ENCODE measurements around the gene SLAMF1. TPM values are rescaled to one million over a fixed set of nuclear protein-coding genes. Genes with fewer than 3 reads are reported as not detected.
"Not testable (repeated sequence)": the region's sequence is repeated elsewhere in the genome, so short reads cannot be mapped to it uniquely, and the experiment has no call there.

SLAMF1 gene
- total RNA-seq, 1 donor from 2014 or later: not detected

DNA sequence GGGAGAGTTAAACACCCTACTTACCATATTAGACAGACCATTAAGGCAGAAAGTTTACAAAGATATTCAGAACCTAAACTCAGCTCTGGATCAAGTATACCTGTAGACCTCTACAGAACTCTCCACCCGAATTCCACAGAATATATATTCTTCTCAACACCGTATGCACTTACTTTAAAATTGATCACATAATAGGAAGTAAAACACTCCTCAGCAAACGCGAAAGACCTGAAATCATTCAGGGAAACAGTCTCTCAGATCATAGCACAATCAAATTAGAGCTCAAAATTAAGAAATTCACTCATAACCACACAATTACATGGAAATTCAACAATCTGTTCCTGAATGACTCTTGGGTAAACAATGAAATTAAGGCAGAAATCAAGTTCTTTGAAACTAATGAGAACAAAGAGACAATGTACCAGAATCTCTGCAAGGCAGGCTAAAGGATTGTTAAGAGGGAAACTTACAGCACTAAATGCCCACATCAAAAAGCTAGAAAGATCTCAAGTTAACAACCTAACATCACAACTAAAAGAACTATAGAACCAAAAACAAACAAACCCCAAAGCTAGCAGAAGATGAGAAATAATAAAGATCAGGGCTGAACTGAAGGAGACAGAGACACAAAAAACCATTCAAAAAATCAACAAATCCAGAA lies 86.7 kb downstream of the SLAMF1 start:
- Histone ChIP-seq H3K4me3 (ENCODE audit: low read depth, low read length) (no peak overlapping the region), H3K36me3 (ENCODE audit: control insufficient read depth, insufficient read depth, low read length) (no peaks in the 10 kb centered on the region), H3K27me3 (ENCODE audit: control insufficient read depth, insufficient read depth, low read length) (no peaks in the 10 kb centered on the region)
- TF ChIP-seq, protein P1, sequence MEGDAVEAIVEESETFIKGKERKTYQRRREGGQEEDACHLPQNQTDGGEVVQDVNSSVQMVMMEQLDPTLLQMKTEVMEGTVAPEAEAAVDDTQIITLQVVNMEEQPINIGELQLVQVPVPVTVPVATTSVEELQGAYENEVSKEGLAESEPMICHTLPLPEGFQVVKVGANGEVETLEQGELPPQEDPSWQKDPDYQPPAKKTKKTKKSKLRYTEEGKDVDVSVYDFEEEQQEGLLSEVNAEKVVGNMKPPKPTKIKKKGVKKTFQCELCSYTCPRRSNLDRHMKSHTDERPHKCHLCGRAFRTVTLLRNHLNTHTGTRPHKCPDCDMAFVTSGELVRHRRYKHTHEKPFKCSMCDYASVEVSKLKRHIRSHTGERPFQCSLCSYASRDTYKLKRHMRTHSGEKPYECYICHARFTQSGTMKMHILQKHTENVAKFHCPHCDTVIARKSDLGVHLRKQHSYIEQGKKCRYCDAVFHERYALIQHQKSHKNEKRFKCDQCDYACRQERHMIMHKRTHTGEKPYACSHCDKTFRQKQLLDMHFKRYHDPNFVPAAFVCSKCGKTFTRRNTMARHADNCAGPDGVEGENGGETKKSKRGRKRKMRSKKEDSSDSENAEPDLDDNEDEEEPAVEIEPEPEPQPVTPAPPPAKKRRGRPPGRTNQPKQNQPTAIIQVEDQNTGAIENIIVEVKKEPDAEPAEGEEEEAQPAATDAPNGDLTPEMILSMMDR (IDR thresholded peaks at IDR 0.05; ENCODE audit: insufficient read depth, low read length, poor library complexity, severe bottlenecking): no peak
- no peak for DNase-seq (ENCODE audit: low read depth)

DNA sequence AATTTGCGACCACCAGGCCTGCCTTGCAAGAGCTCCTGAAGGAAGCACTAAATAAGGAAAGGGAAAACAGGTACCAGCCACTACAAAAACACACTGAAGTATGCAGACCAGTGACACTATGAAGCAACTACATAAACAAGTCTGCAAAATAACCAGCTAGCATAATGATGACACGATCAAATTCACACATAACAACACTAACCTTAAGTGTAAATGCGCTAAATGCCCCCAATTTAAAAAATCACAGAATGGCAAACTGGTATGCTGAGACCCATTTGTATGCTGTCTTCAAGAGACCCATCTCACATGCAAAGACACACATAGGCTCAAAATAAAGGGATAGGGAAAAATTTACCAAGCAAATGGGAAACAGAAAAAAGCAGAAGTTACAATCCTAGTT lies 87.4 kb downstream of the SLAMF1 start:
- not testable (repeated sequence) for H3K27me3 ChIP-seq (ENCODE audit: control insufficient read depth, insufficient read depth, low read length); H3K36me3 ChIP-seq (ENCODE audit: control insufficient read depth, insufficient read depth, low read length); H3K4me3 ChIP-seq (ENCODE audit: low read depth, low read length); DNase-seq (ENCODE audit: low read depth)

DNA sequence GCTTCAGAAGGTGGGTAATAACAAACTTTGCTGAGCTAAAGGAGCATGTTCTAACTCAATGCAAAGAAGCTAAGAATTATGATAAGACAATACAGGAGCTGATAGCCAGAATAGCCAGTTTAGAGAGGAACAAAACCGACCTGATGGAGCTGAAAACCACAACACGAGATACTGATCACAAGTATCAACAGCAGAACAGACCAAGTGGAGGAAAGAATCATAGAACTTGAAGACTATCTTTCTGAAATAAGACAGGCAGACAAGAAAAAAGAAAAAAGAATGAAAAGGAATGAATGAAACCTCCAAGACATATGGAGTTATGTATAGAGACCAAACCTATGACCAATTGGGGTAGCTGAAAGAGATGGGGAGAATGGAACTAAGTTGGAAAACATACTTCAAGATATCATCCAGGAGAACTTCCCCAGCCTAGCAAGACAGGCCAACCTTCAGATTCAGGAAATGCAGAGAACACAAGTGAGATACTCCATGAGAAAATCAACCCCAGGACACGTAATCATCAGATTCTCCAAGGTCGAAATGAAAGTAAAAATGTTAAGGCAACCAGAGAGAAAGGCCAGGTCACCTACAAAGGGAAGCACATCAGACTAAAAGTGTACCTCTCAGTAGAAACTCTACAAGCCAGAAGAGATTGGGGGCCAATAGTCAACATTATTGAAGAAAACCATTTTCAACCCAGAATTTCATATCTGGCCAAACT lies 88.0 kb downstream of the SLAMF1 start:
- TF ChIP-seq, protein P1 (IDR thresholded peaks at IDR 0.05; ENCODE audit: insufficient read depth, low read length, poor library complexity, severe bottlenecking): no peak
- no peaks in the 10 kb centered on the region for H3K36me3 ChIP-seq (ENCODE audit: control insufficient read depth, insufficient read depth, low read length)
- no peaks in the 10 kb centered on the region for H3K27me3 ChIP-seq (ENCODE audit: control insufficient read depth, insufficient read depth, low read length)
- no peak for DNase-seq (ENCODE audit: low read depth)
- H3K4me3 ChIP-seq (ENCODE audit: low read depth, low read length): no peak overlapping the region

Other genes starting within 250 kb of the SLAMF1 start
- gene VANGL2, start 246.5 kb downstream of the SLAMF1 start, total RNA-seq: 17.0 and 18.2 TPM in 2 replicates
- gene SLAMF6, start 123.8 kb downstream of the SLAMF1 start, total RNA-seq: not detected in 2 replicates
- gene CD84, start 67.5 kb downstream of the SLAMF1 start, total RNA-seq: not detected in 2 replicates
- gene CD48, start 64.8 kb upstream of the SLAMF1 start, total RNA-seq: not detected in 2 replicates
- gene SLAMF7, start 92.2 kb upstream of the SLAMF1 start, total RNA-seq: 0.08 and 0.21 TPM in 2 replicates
- not detected in 2 replicates for gene LY9, start 149.1 kb upstream of the SLAMF1 start, total RNA-seq
- not detected in 2 replicates for gene CD244, start 215.8 kb upstream of the SLAMF1 start, total RNA-seq
- gene ITLN1, start 238.1 kb upstream of the SLAMF1 start, total RNA-seq: not detected in 2 replicates